AG09319 (cell line): Measurements from ENCODE around the gene APP.

Experiments
- DNase-seq: peaks from one replicate; pipeline ENCODE4 v3.0.0-alpha.2; 2010; ENCODE audit warnings: low read depth; ENCODE audit errors: extremely low read depth
- TF ChIP-seq, protein P1 (sequence below): IDR thresholded peaks from 2 replicates; pipeline ENCODE4 v1.5.1; 2011; ENCODE audit warnings: low read depth, mild to moderate bottlenecking, inconsistent platforms, low read length, moderate library complexity

APP gene

GRCh38 chr21:25901330-25901979, 269.1 kb downstream of the APP start:
- DNase-seq: no peak
- TF ChIP-seq, protein P1, sequence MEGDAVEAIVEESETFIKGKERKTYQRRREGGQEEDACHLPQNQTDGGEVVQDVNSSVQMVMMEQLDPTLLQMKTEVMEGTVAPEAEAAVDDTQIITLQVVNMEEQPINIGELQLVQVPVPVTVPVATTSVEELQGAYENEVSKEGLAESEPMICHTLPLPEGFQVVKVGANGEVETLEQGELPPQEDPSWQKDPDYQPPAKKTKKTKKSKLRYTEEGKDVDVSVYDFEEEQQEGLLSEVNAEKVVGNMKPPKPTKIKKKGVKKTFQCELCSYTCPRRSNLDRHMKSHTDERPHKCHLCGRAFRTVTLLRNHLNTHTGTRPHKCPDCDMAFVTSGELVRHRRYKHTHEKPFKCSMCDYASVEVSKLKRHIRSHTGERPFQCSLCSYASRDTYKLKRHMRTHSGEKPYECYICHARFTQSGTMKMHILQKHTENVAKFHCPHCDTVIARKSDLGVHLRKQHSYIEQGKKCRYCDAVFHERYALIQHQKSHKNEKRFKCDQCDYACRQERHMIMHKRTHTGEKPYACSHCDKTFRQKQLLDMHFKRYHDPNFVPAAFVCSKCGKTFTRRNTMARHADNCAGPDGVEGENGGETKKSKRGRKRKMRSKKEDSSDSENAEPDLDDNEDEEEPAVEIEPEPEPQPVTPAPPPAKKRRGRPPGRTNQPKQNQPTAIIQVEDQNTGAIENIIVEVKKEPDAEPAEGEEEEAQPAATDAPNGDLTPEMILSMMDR: no peak

GRCh38 chr21:25898671-25899070, 271.9 kb downstream of the APP start:
- TF ChIP-seq, protein P1: no peak
- DNase-seq: no peak

GRCh38 chr21:25897383-25897782, 273.2 kb downstream of the APP start:
- TF ChIP-seq, protein P1: no peak

DNA sequence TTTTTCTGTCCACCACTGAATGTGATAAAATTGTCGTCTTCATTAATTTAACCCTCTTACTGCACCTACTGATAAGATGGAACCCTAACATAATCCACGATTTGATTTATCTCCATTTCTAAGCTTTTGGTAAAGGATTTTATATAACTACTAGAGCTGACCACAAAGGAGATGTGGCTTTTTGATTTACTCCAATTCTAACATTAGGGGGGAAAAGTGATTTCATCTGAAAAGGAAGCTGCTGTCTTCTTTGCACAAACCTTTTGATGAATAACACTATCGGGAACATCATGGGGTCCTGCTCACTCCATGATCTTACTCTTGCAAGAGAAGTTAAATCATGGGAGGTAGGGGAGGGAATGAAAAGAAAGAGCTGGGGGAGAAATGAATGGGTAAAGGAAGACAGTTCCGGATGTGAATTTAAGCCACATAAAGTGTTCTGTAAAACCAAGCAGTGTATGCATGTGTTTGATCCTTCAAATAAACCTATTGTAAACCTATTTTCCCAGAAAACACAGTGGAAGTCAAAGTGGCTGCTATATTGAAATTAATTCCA, 274.0 kb downstream of the APP start:
- TF ChIP-seq, protein P1: no peak
- DNase-seq: no peak

More at GRCh38 chr21:25897383-25897782, 273.2 kb downstream of the APP start:
- no peak for DNase-seq

- TF ChIP-seq, protein P1: peak; percentile 50
- no peak for DNase-seq
Measured at GRCh38 chr21:25895565-25896205, 274.9 kb downstream of the APP start.

DNA sequence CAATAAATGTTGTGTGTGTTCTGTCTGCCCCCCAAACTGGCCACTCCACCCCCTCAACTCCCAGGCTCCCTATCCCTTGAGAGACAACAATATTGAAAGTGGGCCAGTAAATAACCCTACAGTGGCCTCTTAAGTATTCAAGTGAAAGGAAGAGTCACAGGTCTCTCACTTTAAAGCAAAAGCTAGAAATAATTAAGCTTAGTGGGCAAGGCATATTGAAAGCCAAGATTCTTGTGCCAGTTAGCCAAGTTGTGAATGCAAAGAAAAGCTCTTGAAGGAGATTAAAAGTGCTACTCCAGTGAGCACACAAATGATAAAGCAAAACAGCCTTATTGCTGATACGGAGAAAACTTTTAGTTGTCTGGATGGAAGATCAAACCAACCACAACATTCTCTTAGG, 277.4 kb downstream of the APP start:
- DNase-seq: no peak
- TF ChIP-seq, protein P1: no peak

GRCh38 chr21:25891596-25891995, 279.0 kb downstream of the APP start:
- no peak for DNase-seq
- TF ChIP-seq, protein P1: no peak
